Measurements from ENCODE around the gene TULP4. TPM values are rescaled to one million over a fixed set of nuclear protein-coding genes. Genes with fewer than 3 reads are reported as not detected.

TULP4 gene
- total RNA-seq, 1 donor from 2014 or later = 117 TPM

DNA sequence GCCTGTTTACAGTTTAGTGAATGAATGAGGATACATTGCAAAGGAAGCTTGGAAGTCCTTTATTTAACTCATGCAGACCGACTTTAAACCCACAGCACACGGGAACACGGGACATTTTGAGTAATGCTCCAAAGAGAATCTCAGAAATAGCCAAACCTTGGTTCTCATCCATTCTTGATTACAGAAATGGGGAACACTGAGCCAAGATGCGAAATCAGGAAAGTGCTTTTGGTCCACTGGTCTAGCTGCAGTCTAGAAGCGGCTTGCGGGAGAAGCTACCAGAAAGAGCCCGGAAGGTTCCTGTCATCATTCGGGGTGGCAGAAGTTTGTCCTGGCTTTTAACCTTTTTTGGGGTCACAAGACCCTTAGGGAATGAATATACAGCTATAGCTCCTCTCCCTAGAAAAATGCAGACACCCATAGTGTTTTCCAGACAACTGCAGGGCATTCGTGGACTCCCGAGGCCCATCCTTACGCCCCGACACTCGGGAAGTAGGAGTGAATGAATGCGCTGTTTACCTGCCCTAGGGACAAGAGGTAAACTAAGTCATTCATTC, 247.2 kb downstream of the TULP4 start:
- Mint-ChIP-seq H3K27ac (ENCODE audit: unreplicated experiment) (peak overlapping the region; percentile 30), H3K27me3 (ENCODE audit: unreplicated experiment) (peaks cover 14% of the 10 kb centered on the region), H3K36me3 (ENCODE audit: low read depth, unreplicated experiment) (peaks cover 8% of the 10 kb centered on the region), H3K9me3 (ENCODE audit: unreplicated experiment) (no peaks in the 10 kb centered on the region), H3K4me3 (ENCODE audit: unreplicated experiment) (peak overlapping the region; percentile 73), H3K4me1 (ENCODE audit: unreplicated experiment) (peaks cover 54% of the 10 kb centered on the region)
- no peak for DNase-seq (ENCODE audit: low spot score)
- TF ChIP-seq, protein P1, sequence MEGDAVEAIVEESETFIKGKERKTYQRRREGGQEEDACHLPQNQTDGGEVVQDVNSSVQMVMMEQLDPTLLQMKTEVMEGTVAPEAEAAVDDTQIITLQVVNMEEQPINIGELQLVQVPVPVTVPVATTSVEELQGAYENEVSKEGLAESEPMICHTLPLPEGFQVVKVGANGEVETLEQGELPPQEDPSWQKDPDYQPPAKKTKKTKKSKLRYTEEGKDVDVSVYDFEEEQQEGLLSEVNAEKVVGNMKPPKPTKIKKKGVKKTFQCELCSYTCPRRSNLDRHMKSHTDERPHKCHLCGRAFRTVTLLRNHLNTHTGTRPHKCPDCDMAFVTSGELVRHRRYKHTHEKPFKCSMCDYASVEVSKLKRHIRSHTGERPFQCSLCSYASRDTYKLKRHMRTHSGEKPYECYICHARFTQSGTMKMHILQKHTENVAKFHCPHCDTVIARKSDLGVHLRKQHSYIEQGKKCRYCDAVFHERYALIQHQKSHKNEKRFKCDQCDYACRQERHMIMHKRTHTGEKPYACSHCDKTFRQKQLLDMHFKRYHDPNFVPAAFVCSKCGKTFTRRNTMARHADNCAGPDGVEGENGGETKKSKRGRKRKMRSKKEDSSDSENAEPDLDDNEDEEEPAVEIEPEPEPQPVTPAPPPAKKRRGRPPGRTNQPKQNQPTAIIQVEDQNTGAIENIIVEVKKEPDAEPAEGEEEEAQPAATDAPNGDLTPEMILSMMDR (IDR thresholded peaks at IDR 0.05; ENCODE audit: unreplicated experiment) = no peak

DNA sequence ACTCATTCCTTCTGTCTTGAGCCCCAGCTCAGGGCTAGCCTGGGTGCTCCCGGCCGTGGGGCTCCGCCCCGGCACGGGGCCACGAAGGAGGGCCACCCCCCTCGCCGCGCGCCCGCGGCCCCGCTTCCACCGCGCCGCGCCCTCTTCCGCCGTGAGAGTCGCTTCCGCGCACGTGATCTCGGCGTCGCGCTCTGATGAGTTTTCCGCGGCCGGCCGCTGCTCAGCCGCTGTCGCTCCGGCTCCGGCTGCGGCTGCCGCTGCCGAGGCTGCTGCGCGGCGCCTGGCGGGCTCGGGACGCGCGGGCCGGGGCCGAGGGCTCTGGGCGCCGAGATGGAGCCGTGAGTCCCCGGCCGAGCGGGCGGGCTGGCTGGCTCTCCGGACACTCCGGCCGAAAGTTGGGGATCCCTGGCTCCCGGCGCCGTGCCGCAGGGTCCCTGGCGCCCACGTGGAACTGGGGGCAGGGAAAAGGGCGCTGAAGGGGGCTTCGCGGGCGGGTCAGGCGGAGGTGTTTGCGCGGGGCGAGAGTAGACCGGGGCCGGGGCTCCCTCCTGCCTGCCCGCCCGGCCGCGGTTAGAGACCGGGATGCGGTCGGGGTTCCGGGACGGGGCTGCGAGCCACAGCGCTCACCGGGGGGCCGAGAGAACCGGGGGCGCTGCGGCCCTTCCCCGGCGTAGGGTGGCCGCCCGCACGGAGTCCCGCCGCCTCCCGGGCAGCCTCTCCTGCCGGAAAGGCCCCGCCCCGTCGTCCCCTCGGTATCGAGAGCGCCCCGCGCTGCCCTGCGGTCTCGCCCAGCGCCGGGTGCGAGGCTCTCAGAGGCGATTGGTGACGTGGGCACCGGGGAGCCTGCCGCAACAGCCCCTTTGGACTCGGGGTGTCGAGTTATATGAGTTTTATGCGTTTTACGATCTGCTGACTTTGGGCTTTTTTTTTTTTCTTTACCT, 247.9 kb downstream of the TULP4 start, which contains the start of gene TMEM181:
Gene TMEM181 (plus strand): TSS at position 197 of the 941 bp plus-strand sequence. CDS start 134 bp downstream, at position 331.
- H3K27me3 Mint-ChIP-seq (ENCODE audit: unreplicated experiment) = peaks cover 14% of the 10 kb centered on the region
- H3K4me3 Mint-ChIP-seq (ENCODE audit: unreplicated experiment) = peak within 1 kb of the TSS; percentile 95
- peak; percentile 86 for DNase-seq (ENCODE audit: low spot score)
- peaks cover 8% of the 10 kb centered on the region for H3K36me3 Mint-ChIP-seq (ENCODE audit: low read depth, unreplicated experiment)
- peak within 1 kb of the TSS; percentile 83 for H3K27ac Mint-ChIP-seq (ENCODE audit: unreplicated experiment)
- no peaks in the 10 kb centered on the region for H3K9me3 Mint-ChIP-seq (ENCODE audit: unreplicated experiment)
- peaks cover 49% of the 10 kb centered on the region for H3K4me1 Mint-ChIP-seq (ENCODE audit: unreplicated experiment)
- TF ChIP-seq, protein P1 (IDR thresholded peaks at IDR 0.05; ENCODE audit: unreplicated experiment) = no peak

DNA sequence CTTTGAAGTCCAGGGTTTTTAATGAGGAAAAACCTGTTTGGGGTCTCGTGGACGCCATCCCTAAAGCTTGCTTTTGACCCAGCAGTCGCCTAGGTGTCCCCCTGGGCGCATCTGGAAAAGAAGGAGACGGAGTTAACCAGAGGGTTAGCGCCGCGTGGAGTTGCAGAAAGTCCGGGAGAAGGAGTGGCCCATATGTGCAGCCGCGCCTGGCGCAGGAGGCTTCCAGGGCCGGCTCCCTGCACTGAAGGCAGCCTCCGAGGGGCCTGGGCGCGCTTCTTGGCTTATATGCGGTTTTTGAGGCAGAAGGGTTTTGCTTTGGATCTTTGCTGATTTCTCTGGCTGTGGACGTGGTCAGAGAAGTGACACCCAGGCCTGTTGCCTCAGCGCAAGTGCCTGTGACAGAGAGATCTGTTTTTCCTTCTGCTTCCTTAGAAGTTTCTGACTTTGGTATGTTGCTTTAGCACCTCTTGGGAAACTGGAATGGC, 248.6 kb downstream of the TULP4 start:
- Mint-ChIP-seq H3K36me3 (ENCODE audit: low read depth, unreplicated experiment) (peaks cover 8% of the 10 kb centered on the region), H3K4me3 (ENCODE audit: unreplicated experiment) (peak overlapping the region; percentile 95), H3K27ac (ENCODE audit: unreplicated experiment) (peak overlapping the region; percentile 83), H3K9me3 (ENCODE audit: unreplicated experiment) (no peaks in the 10 kb centered on the region), H3K4me1 (ENCODE audit: unreplicated experiment) (peaks cover 48% of the 10 kb centered on the region), H3K27me3 (ENCODE audit: unreplicated experiment) (peaks cover 14% of the 10 kb centered on the region)
- TF ChIP-seq, protein P1 (IDR thresholded peaks at IDR 0.05; ENCODE audit: unreplicated experiment) = no peak
- no peak for DNase-seq (ENCODE audit: low spot score)

Other genes with a start within 250 kb of the TULP4 start
- gene SERAC1, start 144.2 kb upstream of the TULP4 start, total RNA-seq (ENCODE audit: unreplicated experiment) = 13.8 TPM
- gene GTF2H5, start 144.1 kb upstream of the TULP4 start, total RNA-seq (ENCODE audit: unreplicated experiment) = 29.9 TPM
- 29.5 TPM for gene TMEM181, start 247.6 kb downstream of the TULP4 start, total RNA-seq (ENCODE audit: unreplicated experiment)